Mesendoderm (in vitro differentiated cells): ENCODE results near the gene SLC51A. TPM values are rescaled to one million over a fixed set of nuclear protein-coding genes. Genes with fewer than 3 reads are reported as not detected.
"Not testable (repeated sequence)": the region's sequence is repeated elsewhere in the genome, so short reads cannot be mapped to it uniquely, and the experiment has no call there.

Experiments used
- DNase-seq: peaks from one replicate; pipeline ENCODE4 v3.0.0; 2013
- H2AK5ac ChIP-seq: 2 replicates; pipeline ENCODE4 v1.6.1; 2013; ENCODE audit warnings: low read length, inconsistent platforms
- H2BK120ac ChIP-seq: 2 replicates; pipeline ENCODE4 v1.6.1; 2013; ENCODE audit warnings: low read depth, mild to moderate bottlenecking, low read length, moderate library complexity, mixed read lengths
- H2BK15ac ChIP-seq: replicated peaks from 2 replicates; pipeline ENCODE4 v1.6.1; 2013; ENCODE audit warnings: low read depth, mild to moderate bottlenecking, moderate library complexity
- H2BK5ac ChIP-seq: 2 replicates; pipeline ENCODE4 v1.6.1; 2013; ENCODE audit warnings: low read length, inconsistent platforms
- H3K18ac ChIP-seq: 2 replicates; pipeline ENCODE4 v1.6.1; 2013; ENCODE audit warnings: mild to moderate bottlenecking, low read length, mixed read lengths
- H3K23ac ChIP-seq: one replicate; pipeline ENCODE4 v1.6.1; 2013; ENCODE audit warnings: low read length
- H3K27ac ChIP-seq: 2 replicates; pipeline ENCODE4 v1.5.1; 2013; ENCODE audit warnings: low read depth, mild to moderate bottlenecking, inconsistent platforms, low read length, moderate library complexity
- H3K27me3 ChIP-seq: 2 replicates; pipeline ENCODE4 v1.6.1; 2013; ENCODE audit warnings: low read length, control low read depth, mild to moderate bottlenecking, inconsistent platforms; ENCODE audit not compliant: insufficient read depth, poor library complexity
- H3K36me3 ChIP-seq: 2 replicates; pipeline ENCODE4 v1.6.1; 2013; ENCODE audit warnings: low read length, inconsistent platforms; ENCODE audit not compliant: control insufficient read depth, insufficient read depth
- H3K4ac ChIP-seq: one replicate; pipeline ENCODE4 v1.6.1; 2013; ENCODE audit warnings: low read depth, mild to moderate bottlenecking, low read length, moderate library complexity
- H3K4me1 ChIP-seq: 2 replicates; pipeline ENCODE4 v1.6.1; 2013; ENCODE audit warnings: low read depth, low read length, inconsistent platforms; ENCODE audit not compliant: control insufficient read depth
- H3K4me2 ChIP-seq: 2 replicates; pipeline ENCODE4 v1.6.1; 2013; ENCODE audit warnings: low read length
- H3K4me3 ChIP-seq: 2 replicates; pipeline ENCODE4 v1.5.1; 2013; ENCODE audit warnings: mild to moderate bottlenecking, low read length
- H3K56ac ChIP-seq: one replicate; pipeline ENCODE4 v1.6.1; 2013; ENCODE audit warnings: low read length
- H3K79me1 ChIP-seq: 2 replicates; pipeline ENCODE4 v1.6.1; 2013; ENCODE audit warnings: low read length, inconsistent platforms
- H3K79me2 ChIP-seq: 2 replicates; pipeline ENCODE4 v1.6.1; 2013; ENCODE audit warnings: mild to moderate bottlenecking, low read length; ENCODE audit not compliant: control insufficient read depth, insufficient read depth
- H3K9ac ChIP-seq: 2 replicates; pipeline ENCODE4 v1.6.1; 2013; ENCODE audit warnings: low read length, inconsistent platforms
- H4K5ac ChIP-seq: one replicate; pipeline ENCODE4 v1.6.1; 2013; ENCODE audit warnings: low read length
- H4K8ac ChIP-seq: one replicate; pipeline ENCODE4 v1.6.1; 2013; ENCODE audit warnings: low read depth, mild to moderate bottlenecking, control low read depth, low read length, moderate library complexity
- WGBS: extraction: QIAGEN DNeasy Blood & Tissue Kit; methylation state at CpG from one replicate; pipeline ENCODE4 v1.1.7; 2013; ENCODE audit warnings: low lambda C conversion rate, missing lambda C conversion rate; ENCODE audit not compliant: insufficient coverage; ENCODE audit errors: extremely low coverage; 5-methylcytosine and 5-hydroxymethylcytosine counted together
- polyA plus RNA-seq, 2 experiments: library from polyadenylated mRNA; stranded (reverse); fragments of 200-250 nt; gene quantifications; one replicate each; pipeline ENCODE4 v1.2.3, GENCODE V29; 2013

The SLC51A gene
- polyA plus RNA-seq (2013, experiment 1 of 2) = 4.4 TPM
- polyA plus RNA-seq (2013, experiment 2 of 2) = 3.6 TPM

DNA sequence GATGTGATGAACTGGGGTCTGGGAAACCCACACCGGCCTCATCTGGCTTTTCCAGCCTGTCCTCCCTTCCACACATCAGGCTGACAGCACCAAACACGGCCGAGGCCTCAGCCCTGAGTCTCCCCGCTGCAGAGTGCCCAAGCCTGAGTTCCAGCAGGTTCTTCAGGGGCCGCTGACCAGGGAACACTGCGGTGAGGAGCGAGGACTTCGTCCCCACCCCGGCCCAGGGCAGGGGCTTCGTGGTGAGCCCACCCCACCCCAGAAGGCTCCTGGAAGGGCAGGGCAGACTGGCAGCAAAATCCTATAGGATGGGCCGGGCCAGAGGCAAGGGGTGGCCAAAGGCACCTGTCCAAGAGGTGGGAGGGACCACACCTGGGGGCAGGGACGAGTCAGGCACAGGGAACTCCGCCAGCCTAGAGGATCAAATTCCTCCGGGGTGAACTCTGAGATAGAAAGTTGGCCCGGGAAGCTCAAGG, at the start of gene SLC51A:
SLC51A (plus strand) TSS at position 446 of the 476 bp plus-strand sequence. CDS start 179 bp downstream, outside the sequence.
- Histone ChIP-seq H3K79me1 (no peaks in the 10 kb centered on the region), H3K4me1 (no peaks in the 10 kb centered on the region), H3K18ac (no peak within 1 kb of the TSS), H3K56ac (no peak within 1 kb of the TSS), H3K9ac (peak within 1 kb of the TSS; percentile 13), H3K36me3 (no peaks in the 10 kb centered on the region), H3K27ac (no peak within 1 kb of the TSS), H4K5ac (no peak within 1 kb of the TSS), H2BK15ac (no peak within 1 kb of the TSS), H3K4ac (no peak within 1 kb of the TSS), H4K8ac (no peak within 1 kb of the TSS), H3K27me3 (no peaks in the 10 kb centered on the region), H2BK120ac (no peak within 1 kb of the TSS), H2AK5ac (no peak within 1 kb of the TSS), H2BK5ac (no peak within 1 kb of the TSS), H3K79me2 (no peaks in the 10 kb centered on the region), H3K4me3 (no peak within 1 kb of the TSS), H3K4me2 (peak within 1 kb of the TSS; percentile 25), H3K23ac (no peak within 1 kb of the TSS)
- no CpG with 5 or more reads among the region's 15 CpGs for WGBS
- DNase-seq = peak; percentile 46

DNA sequence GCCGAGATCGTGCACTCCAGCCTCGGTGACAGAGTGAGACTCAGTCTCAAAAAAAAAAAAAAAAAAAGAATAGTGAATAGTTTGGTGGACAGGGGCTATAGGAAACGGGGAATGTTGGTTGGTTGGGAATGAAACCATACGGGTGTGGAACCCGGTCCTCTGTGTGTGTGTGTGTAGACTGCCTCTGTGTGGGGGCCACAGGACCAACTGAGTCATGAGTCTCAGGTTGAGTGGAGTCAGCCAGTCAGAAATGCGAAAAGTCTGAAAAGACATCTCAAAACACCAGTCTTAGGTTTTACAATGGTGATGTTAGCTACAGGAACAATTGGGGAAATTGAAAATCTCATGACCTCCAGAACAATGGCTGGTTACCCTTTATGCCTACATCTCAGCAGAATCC, 49.6 kb upstream of the SLC51A start:
- Histone ChIP-seq H3K4me3 (no peak overlapping the region), H3K4ac (no peak overlapping the region), H3K18ac (no peak overlapping the region), H3K27ac (no peak overlapping the region), H3K36me3 (no peaks in the 10 kb centered on the region), H3K23ac (no peak overlapping the region), H3K79me1 (no peaks in the 10 kb centered on the region), H3K27me3 (no peaks in the 10 kb centered on the region), H3K9ac (no peak overlapping the region), H3K79me2 (no peaks in the 10 kb centered on the region), H3K4me2 (no peak overlapping the region), H3K4me1 (no peaks in the 10 kb centered on the region), H3K56ac (no peak overlapping the region), H4K8ac (no peak overlapping the region), H2BK5ac (no peak overlapping the region), H2BK120ac (no peak overlapping the region), H2BK15ac (no peak overlapping the region), H2AK5ac (no peak overlapping the region), H4K5ac (no peak overlapping the region)
- DNase-seq = no peak
- no CpG with 5 or more reads among the region's 7 CpGs for WGBS

DNA sequence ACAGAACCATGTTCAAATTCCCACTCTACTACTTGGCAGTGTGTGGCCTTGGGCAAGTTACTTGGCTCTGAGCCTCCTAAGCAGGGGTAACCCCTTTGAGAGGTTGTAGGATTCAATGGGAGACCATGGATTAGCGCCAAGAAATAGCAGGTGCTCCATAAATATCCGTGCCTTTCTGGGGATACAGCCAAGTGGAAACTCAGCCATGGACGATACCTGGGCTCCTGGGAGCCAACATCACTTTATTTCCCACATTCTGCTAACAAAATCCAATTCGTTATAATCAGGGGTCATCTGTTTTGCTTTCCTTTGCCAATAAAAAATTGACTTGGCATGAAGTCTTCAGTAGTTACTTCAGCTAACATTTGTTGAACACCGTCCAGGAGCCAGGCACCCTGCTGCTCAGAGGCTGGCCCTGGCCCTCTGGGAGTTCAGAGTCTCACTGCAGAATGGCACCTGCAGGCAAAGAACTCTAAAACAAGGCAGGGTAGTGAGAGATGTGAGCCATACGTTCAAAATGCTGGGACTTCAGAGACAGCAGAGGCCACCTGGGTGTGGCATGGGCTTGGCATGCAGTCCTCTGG, 47.4 kb upstream of the SLC51A start:
- no peak overlapping the region for H4K5ac ChIP-seq
- H4K8ac ChIP-seq = no peak overlapping the region
- H3K56ac ChIP-seq = no peak overlapping the region
- H3K27me3 ChIP-seq = no peaks in the 10 kb centered on the region
- H3K4me1 ChIP-seq = no peaks in the 10 kb centered on the region
- H3K79me1 ChIP-seq = no peaks in the 10 kb centered on the region
- no peak overlapping the region for H2BK5ac ChIP-seq
- H3K4me2 ChIP-seq = no peak overlapping the region
- no peak overlapping the region for H3K27ac ChIP-seq
- no peaks in the 10 kb centered on the region for H3K79me2 ChIP-seq
- H2BK120ac ChIP-seq = no peak overlapping the region
- no CpG with 5 or more reads among the region's 6 CpGs for WGBS
- no peaks in the 10 kb centered on the region for H3K36me3 ChIP-seq
- DNase-seq = no peak
- H3K4me3 ChIP-seq = no peak overlapping the region
- no peak overlapping the region for H3K18ac ChIP-seq
- no peak overlapping the region for H3K23ac ChIP-seq
- H2BK15ac ChIP-seq = no peak overlapping the region
- no peak overlapping the region for H2AK5ac ChIP-seq
- H3K9ac ChIP-seq = no peak overlapping the region
- no peak overlapping the region for H3K4ac ChIP-seq

GRCh38 chr3:196169836-196170240, 46.5 kb upstream of the SLC51A start:
- no peak overlapping the region for H3K4me3 ChIP-seq
- H3K79me2 ChIP-seq = no peaks in the 10 kb centered on the region
- WGBS = no CpG with 5 or more reads among the region's 5 CpGs
- no peaks in the 10 kb centered on the region for H3K36me3 ChIP-seq
- no peak for DNase-seq
- H3K4me1 ChIP-seq = no peaks in the 10 kb centered on the region
- H3K56ac ChIP-seq = no peak overlapping the region
- no peaks in the 10 kb centered on the region for H3K27me3 ChIP-seq
- H3K18ac ChIP-seq = no peak overlapping the region
- no peak overlapping the region for H3K4ac ChIP-seq
- no peak overlapping the region for H3K4me2 ChIP-seq
- H3K9ac ChIP-seq = no peak overlapping the region
- H3K27ac ChIP-seq = no peak overlapping the region
- H4K8ac ChIP-seq = no peak overlapping the region
- H2BK15ac ChIP-seq = no peak overlapping the region
- H3K79me1 ChIP-seq = no peaks in the 10 kb centered on the region
- no peak overlapping the region for H2AK5ac ChIP-seq
- H4K5ac ChIP-seq = no peak overlapping the region
- no peak overlapping the region for H3K23ac ChIP-seq
- H2BK120ac ChIP-seq = no peak overlapping the region
- no peak overlapping the region for H2BK5ac ChIP-seq

GRCh38 chr3:196170296-196170695, 46.0 kb upstream of the SLC51A start:
- not testable (repeated sequence) for H4K5ac ChIP-seq, H3K23ac ChIP-seq, H3K4me2 ChIP-seq, H2BK120ac ChIP-seq, H2AK5ac ChIP-seq, H3K4me3 ChIP-seq, H3K4me1 ChIP-seq, H3K27me3 ChIP-seq, H4K8ac ChIP-seq, H3K9ac ChIP-seq, H2BK15ac ChIP-seq, H3K56ac ChIP-seq, H2BK5ac ChIP-seq, H3K36me3 ChIP-seq, H3K79me1 ChIP-seq, H3K79me2 ChIP-seq, H3K18ac ChIP-seq, H3K27ac ChIP-seq, DNase-seq, H3K4ac ChIP-seq
- no CpG with 5 or more reads among the region's 12 CpGs for WGBS

- Histone ChIP-seq H4K8ac (no peak overlapping the region), H3K4me3 (no peak overlapping the region), H2BK120ac (no peak overlapping the region), H3K9ac (no peak overlapping the region), H3K18ac (no peak overlapping the region), H4K5ac (no peak overlapping the region), H2BK15ac (no peak overlapping the region), H3K27me3 (no peaks in the 10 kb centered on the region), H2AK5ac (no peak overlapping the region), H3K4me2 (no peak overlapping the region), H2BK5ac (no peak overlapping the region), H3K56ac (no peak overlapping the region), H3K36me3 (no peaks in the 10 kb centered on the region), H3K27ac (no peak overlapping the region), H3K79me1 (no peaks in the 10 kb centered on the region), H3K79me2 (no peaks in the 10 kb centered on the region), H3K4me1 (no peaks in the 10 kb centered on the region), H3K23ac (no peak overlapping the region), H3K4ac (no peak overlapping the region)
- DNase-seq = no peak
- WGBS = no CpG with 5 or more reads among the region's 3 CpGs
Measured at GRCh38 chr3:196174652-196175051, 41.7 kb upstream of the SLC51A start.
